Muscle of back (tissue), 13 donors: ENCODE data around the gene HLA-DMB. TPM values are rescaled to one million over a fixed set of nuclear protein-coding genes. Genes with fewer than 3 reads are reported as not detected.

Experiments
- DNase-seq, 3 donors: peaks; one replicate each; pipeline versions ENCODE4 v3.0.0 to v3.0.0-alpha.2; 2013
- long read RNA-seq, 9 donors: transcript quantifications; one replicate each; lab custom pipeline, GENCODE V29; 2026
- polyA plus RNA-seq, 10 donors: library from polyadenylated mRNA; unstranded; fragments of 120-200 nt; gene quantifications; one replicate each; pipeline ENCODE4 v1.2.1, GENCODE V29; 2013; ENCODE audit not compliant: insufficient read length in 10 of 10

HLA-DMB gene
- 1 to 10 TPM; 2.6 to 9.0 (median 4.8) TPM for polyA plus RNA-seq
- long read RNA-seq, donor 1, partial matches to known transcripts = 0 of 2 reads
- long read RNA-seq, donor 1, other reads (novel, unspliced or antisense) = 0 of 2 reads
- long read RNA-seq, donor 2, full-length matches to known transcripts = 4 of 4 reads
- long read RNA-seq, donor 2, partial matches to known transcripts = 0 of 4 reads
- long read RNA-seq, donor 2, other reads (novel, unspliced or antisense) = 0 of 4 reads
- long read RNA-seq, donor 3 = 0 reads
- long read RNA-seq, donor 4, partial matches to known transcripts = 0 of 3 reads
- long read RNA-seq, donor 4, other reads (novel, unspliced or antisense) = 0 of 3 reads
- long read RNA-seq, donor 5, full-length matches to known transcripts = 2 of 2 reads
- long read RNA-seq, donor 5, partial matches to known transcripts = 0 of 2 reads
- long read RNA-seq, donor 5, other reads (novel, unspliced or antisense) = 0 of 2 reads
- long read RNA-seq, donor 6, full-length matches to known transcripts = 2 of 2 reads
- long read RNA-seq, donor 6, partial matches to known transcripts = 0 of 2 reads
- long read RNA-seq, donor 6, other reads (novel, unspliced or antisense) = 0 of 2 reads
- long read RNA-seq, donor 7 = 0 reads
- long read RNA-seq, donor 8, partial matches to known transcripts = 0 of 2 reads
- long read RNA-seq, donor 8, other reads (novel, unspliced or antisense) = 0 of 2 reads
- long read RNA-seq, donor 9, partial matches to known transcripts = 0 of 1 reads
- long read RNA-seq, donor 9, other reads (novel, unspliced or antisense) = 0 of 1 reads

DNA sequence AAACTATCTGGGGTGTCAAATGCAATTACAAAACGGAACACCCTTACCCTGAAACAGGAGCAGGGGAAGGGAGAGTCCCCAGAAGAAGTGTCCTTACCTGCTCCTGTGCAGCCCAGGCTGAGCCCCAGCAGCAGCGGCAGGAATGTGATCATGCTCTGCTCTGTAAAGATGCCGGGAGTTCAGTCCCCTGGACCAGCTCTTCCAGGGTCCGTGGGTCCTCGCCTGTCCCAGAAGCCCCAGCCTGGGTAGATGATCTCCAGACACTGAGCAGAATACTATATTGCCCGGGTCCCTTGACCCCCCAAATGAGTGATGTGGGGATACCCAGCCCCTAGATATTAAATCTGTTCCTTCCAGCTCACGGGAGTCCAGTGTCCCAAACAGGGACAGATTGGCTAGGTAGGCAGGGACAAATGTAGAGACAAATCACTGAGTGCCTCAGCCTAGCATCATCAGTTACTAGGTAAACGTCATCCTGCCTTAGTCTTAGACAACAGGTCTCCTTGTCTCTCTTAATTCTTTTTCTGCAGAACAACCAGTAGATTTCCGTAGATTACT is at the start of gene HLA-DMB:
Gene HLA-DMB (minus strand): TSS at position 373 of the 558 bp plus-strand sequence. CDS start 221 bp downstream, at position 152.
- DNase-seq = peak; percentile 60 to 84 (median 79)

- DNase-seq = no peak
Observed at GRCh38 chr6:32989368-32989767, 48.5 kb upstream of the HLA-DMB start.

DNA sequence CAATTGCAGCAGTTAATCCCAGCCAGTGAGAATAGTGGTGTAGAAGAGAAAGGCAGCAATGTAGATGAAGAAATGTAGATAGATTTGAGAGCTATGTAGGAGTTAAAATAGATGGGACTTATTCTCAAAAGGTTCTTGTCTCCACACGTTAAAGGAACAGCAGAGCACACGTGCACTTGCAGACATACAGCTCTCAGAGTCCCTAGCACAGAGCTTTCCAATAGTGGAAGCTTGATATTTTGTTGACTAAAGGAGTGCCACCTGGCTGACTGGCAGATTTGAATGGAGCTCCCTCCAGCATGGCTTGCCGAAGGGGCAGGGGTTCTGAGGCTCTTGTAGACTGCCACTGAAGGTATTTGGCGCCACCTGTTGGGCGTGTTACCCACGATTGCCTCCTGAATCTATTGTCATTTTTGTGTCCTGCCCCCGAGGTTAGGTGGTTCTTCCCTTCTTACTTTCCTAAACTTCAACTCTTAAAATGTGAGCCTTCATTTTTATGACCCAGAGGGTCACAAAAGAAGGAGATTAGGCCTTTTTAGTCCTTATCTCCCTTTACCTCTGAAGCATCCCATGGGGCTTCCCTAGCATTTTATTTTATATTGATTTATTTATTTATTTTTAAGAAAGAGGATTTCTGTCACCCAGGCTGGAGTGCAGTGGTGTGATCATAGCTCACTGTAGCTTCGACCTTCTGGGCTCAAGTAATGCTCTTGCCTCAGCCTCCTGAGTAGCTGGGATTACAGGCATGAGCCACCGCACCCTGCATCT is 44.0 kb upstream of the HLA-DMB start:
- DNase-seq = peak; percentile 71 to 88 (median 86)

- DNase-seq = no peak
Observed at GRCh38 chr6:32983964-32984621, 43.3 kb upstream of the HLA-DMB start.

GRCh38 chr6:32983493-32983848 is 42.6 kb upstream of the HLA-DMB start:
- DNase-seq = no peak

DNA sequence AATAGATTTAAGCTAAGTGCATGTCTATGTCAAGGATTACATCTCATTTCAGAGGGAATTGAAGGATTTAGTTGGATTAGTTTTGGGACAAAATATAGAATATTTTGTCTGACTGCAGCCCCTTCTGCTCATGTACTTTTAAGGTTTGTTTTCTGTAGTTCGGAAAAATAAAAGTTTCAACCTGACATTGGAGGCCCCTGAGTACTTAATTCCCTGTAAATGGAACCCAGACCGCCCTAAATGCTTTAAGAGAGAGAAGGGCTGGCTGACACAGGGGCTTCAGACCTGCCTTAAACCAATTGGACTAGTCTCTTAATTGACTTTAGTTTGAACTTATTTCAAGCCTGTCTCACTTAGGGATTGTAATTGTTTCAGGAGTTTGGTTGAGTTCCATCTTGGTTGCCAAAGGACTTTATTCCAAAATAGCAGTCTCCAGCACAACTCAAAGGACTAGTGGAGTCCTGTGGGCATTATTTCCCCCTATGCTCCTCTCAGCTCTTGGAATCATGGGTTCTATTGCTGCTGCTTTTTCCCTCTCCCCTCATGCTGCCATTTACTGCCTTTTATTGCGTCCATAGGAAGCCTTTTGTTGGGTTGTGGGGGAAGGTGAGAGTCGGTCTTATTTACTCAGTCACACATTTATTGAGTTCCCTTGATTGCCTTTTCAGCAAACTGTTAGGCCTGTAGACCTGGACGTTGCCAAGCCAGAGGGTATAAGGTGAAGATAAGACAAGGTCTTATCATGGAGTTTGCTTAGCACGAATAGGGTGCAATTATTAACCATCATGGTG is 42.1 kb upstream of the HLA-DMB start:
- DNase-seq = no peak

DNA sequence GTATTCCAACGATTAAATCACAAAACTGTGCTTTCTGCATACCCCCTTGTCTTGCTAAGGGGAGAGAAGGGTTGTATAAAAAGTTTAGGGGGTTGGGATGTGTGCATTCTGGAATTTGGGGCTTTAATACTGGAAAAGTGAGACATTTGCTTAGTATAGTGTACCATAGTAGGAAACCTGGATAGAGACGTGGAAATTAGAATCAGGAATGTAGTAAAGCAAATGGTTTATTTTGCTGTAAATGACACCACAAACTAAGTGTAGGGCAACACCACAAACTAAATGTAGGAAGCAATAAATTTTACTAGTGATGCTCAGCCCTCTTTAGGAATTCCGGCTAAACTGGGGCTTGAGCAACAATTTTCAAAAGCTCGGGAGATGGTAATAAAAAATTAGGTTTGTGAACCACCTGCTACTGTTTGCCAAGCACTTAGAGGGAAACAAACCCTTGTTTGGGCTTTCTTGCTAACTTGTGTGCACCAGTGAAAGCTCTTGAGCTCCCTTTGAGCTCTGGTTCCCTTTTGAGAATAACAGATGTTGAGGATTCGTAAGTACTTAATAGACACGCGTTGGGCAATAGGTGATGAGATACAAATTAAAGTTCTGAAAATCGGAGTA is 41.4 kb upstream of the HLA-DMB start:
- DNase-seq = no peak

DNA sequence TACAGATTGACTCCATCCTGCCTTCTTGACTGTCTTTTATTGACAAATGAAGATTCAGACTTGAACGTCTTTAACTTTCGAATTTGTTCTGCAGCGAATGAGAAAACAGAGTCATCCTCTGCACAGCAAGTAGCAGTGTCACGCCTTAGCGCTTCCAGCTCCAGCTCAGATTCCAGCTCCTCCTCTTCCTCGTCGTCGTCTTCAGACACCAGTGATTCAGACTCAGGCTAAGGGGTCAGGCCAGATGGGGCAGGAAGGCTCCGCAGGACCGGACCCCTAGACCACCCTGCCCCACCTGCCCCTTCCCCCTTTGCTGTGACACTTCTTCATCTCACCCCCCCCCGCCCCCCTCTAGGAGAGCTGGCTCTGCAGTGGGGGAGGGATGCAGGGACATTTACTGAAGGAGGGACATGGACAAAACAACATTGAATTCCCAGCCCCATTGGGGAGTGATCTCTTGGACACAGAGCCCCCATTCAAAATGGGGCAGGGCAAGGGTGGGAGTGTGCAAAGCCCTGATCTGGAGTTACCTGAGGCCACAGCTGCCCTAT is 39.7 kb upstream of the HLA-DMB start:
- no peak for DNase-seq

DNA sequence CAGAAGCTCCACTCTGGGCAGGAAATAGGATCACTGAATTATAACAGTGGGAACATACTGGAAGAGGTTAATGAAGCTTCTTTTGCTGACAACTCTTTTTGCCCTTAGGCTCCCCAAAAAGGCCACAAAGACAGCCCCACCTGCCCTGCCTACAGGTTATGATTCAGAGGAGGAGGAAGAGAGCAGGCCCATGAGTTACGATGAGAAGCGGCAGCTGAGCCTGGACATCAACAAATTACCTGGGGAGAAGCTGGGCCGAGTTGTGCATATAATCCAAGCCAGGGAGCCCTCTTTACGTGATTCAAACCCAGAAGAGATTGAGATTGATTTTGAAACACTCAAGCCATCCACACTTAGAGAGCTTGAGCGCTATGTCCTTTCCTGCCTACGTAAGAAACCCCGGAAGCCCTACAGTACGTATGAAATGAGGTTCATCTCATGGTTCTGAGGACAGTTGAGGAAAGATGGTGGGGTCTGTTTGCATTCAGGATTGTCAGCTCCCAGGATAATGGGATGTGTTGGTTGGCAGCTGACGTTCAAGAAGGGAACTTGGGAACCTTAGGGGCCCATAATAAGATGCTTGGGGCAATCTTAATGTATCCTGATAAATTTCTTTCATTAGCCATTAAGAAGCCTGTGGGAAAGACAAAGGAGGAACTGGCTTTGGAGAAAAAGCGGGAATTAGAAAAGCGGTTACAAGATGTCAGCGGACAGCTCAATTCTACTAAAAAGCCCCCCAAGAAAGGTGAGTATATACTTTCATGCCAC is 39.1 kb upstream of the HLA-DMB start:
- no peak for DNase-seq

DNA sequence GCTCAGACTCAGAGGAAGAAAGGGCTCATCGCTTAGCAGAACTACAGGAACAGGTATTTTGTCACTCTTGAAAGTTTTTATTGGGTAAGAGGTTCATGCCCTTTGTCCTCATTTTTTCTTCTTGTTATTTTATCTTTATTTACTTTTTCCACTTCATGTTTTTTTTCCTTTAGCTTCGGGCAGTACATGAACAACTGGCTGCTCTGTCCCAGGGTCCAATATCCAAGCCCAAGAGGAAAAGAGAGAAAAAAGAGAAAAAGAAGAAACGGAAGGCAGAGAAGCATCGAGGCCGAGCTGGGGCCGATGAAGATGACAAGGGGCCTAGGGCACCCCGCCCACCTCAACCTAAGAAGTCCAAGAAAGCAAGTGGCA is 37.1 kb upstream of the HLA-DMB start:
- no peak for DNase-seq

- DNase-seq = no peak
Observed at GRCh38 chr6:32977272-32977952, 36.6 kb upstream of the HLA-DMB start.

GRCh38 chr6:32976334-32977069 is 35.7 kb upstream of the HLA-DMB start:
- no peak for DNase-seq

DNA sequence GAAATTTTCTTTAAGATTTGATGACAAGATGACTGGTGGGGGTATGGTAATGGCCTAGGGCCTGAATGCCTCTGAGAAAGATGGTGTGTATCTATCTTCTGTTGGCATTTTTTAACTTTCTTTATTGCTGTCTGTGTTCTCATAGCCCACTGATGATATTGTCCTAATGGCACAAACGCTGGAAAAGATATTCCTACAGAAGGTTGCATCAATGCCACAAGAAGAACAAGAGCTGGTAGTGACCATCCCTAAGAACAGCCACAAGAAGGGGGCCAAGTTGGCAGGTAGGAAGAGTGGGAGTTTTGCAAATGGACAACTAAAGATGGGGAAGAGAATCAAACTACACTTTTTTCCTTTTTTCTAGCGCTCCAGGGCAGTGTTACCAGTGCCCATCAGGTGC is 35.1 kb upstream of the HLA-DMB start:
- DNase-seq = no peak

GRCh38 chr6:32974541-32975308 is 33.9 kb upstream of the HLA-DMB start:
- DNase-seq = peak in 1 of 3 donors; percentile 28

DNA sequence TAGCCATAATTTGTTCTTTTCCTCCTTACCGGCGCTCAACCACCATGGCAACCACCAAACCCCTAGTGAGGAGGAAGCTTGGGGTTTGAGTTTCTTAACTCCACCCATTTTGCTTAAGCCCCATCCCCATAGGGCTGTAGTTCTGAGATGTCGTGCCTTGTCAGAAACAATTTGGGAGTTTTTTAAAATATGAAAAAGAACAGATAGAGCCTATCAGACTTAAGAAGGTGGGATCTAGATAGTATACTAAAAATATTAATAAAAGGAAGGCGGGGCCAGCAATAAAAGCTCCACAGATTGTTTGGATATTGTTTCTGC is 33.1 kb upstream of the HLA-DMB start:
- DNase-seq = peak in 1 of 3 donors; percentile 62

DNA sequence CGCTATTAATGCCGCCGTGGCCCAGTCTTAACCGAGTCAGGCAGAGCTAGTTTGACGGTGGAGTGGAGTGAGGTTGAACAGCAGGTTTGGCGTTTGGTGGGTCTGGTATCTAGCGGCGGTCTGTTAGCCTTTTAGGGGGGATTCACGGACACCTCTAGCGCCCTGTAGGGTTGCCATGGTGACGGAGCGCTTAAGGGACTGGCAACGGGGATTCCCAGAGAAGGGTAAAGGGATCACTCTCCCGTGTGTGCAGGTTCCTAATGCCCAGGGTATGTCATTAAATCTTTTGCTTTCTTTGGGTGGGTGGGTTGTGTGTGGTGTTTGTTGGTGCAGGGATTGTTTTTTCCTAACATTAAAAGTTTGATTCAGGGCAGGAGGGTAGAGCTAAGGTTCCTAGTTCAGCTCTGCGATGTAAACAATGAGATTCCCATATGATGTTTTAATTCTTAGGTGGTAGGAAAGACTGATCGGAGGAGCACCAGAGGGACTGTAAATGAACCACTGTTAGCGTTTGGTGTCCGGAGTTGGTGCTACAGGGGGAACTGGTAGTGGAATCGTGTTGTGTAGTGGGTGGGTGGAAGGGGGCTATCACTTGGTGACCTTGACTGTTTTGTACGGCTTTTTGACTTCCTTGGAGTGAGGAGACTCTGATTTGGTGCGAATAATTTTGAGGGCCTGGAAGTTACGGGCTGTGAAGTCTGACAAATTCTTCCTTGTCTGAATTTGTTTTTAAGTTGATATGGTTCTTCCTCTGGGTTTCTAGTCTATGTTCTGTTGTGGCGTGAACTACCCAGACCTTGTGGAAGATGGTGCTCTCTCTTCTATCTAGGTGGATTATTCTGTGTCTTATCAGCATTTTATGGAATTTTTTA is 32.6 kb upstream of the HLA-DMB start:
- DNase-seq = peak in 2 of 3 donors; percentile 37 to 65
